Measurements from ENCODE around the gene MRPL40.

MRPL40 gene

GRCh38 chr22:19463491-19464469 is 31.4 kb downstream of the MRPL40 start:
- DNase-seq, result no peak

- no peak for DNase-seq
Measured at GRCh38 chr22:19464546-19464945, 32.2 kb downstream of the MRPL40 start.

GRCh38 chr22:19464975-19465374 is 32.6 kb downstream of the MRPL40 start:
- no peak for DNase-seq

- DNase-seq, result no peak
Measured at GRCh38 chr22:19466126-19466716, 33.9 kb downstream of the MRPL40 start.

GRCh38 chr22:19466848-19467752 is 34.8 kb downstream of the MRPL40 start:
- no peak for DNase-seq

- no peak for DNase-seq
Measured at GRCh38 chr22:19467912-19468311, 35.6 kb downstream of the MRPL40 start.

- DNase-seq, result no peak
Measured at GRCh38 chr22:19469421-19469820, 37.1 kb downstream of the MRPL40 start.

GRCh38 chr22:19470010-19470409 is 37.7 kb downstream of the MRPL40 start:
- no peak for DNase-seq

- DNase-seq, result no peak
Measured at GRCh38 chr22:19471572-19471971, 39.2 kb downstream of the MRPL40 start.

- no peak for DNase-seq
Measured at GRCh38 chr22:19472233-19472632, 39.9 kb downstream of the MRPL40 start.

- DNase-seq, result no peak
Measured at GRCh38 chr22:19473578-19473977, 41.2 kb downstream of the MRPL40 start.

- no peak for DNase-seq
Measured at GRCh38 chr22:19476023-19476422, 43.7 kb downstream of the MRPL40 start.

GRCh38 chr22:19477321-19478044 is 45.1 kb downstream of the MRPL40 start:
- no peak for DNase-seq

GRCh38 chr22:19478045-19478900 is 45.9 kb downstream of the MRPL40 start:
- DNase-seq, result peak; percentile 1

GRCh38 chr22:19478901-19479354 is 46.6 kb downstream of the MRPL40 start, which contains the start of gene UFD1:
Gene UFD1, minus strand, starts transcription at chr22:19479193. Its CDS starts 108 bp downstream, at chr22:19479085.
- DNase-seq, result peak; percentile 72

GRCh38 chr22:19479355-19480172 is 47.2 kb downstream of the MRPL40 start, which contains the start of gene CDC45:
Gene CDC45, plus strand, starts transcription at chr22:19479920. Its CDS starts 49 bp downstream, at chr22:19479969.
- DNase-seq, result peak; percentile 88

GRCh38 chr22:19480173-19480568 is 47.8 kb downstream of the MRPL40 start:
- DNase-seq, result no peak

- DNase-seq, result no peak
Measured at GRCh38 chr22:19480789-19481188, 48.4 kb downstream of the MRPL40 start.

- no peak for DNase-seq
Measured at GRCh38 chr22:19482297-19482696, 50.0 kb downstream of the MRPL40 start.
